Nephron progenitor cell (in vitro differentiated cells): ENCODE data around the gene VPS8.

Experiments
- DNase-seq: peaks from one replicate; pipeline ENCODE4 v3.0.0; 2021
- H3K27ac Mint-ChIP-seq: 2 replicates; pipeline ENCODE4 v1.8.0; 2021; ENCODE audit warnings: mild to moderate bottlenecking, moderate library complexity, mixed read lengths
- H3K27me3 Mint-ChIP-seq: 2 replicates; pipeline ENCODE4 v1.8.0; 2021; ENCODE audit warnings: mild to moderate bottlenecking, low read depth, mixed read lengths; ENCODE audit not compliant: poor library complexity
- H3K36me3 Mint-ChIP-seq: 2 replicates; pipeline ENCODE4 v1.8.0; 2021; ENCODE audit warnings: low read depth, mixed read lengths
- H3K4me1 Mint-ChIP-seq: 2 replicates; pipeline ENCODE4 v1.8.0; 2021; ENCODE audit warnings: mixed read lengths
- H3K4me3 Mint-ChIP-seq: 2 replicates; pipeline ENCODE4 v1.8.0; 2021; ENCODE audit warnings: mild to moderate bottlenecking, moderate library complexity, mixed read lengths
- H3K9me3 Mint-ChIP-seq: 2 replicates; pipeline ENCODE4 v1.8.0; 2021; ENCODE audit warnings: mild to moderate bottlenecking, moderate library complexity, mixed read lengths
- CTCF ChIP-seq: fragments of 200-600 bp; sonication (generic); IDR thresholded peaks from 2 replicates; pipeline ENCODE4 v1.5.0; 2021; ENCODE audit warnings: antibody characterized with exemption

The VPS8 gene

GRCh38 chr3:185082149-185082548 lies 270.2 kb downstream of the VPS8 start:
- peak overlapping the region; percentile 83 for H3K27ac Mint-ChIP-seq
- no peak for TF ChIP-seq CTCF
- H3K4me1 Mint-ChIP-seq = peaks cover 16% of the 10 kb centered on the region
- H3K4me3 Mint-ChIP-seq = no peak overlapping the region
- DNase-seq = no peak
- no peaks in the 10 kb centered on the region for H3K9me3 Mint-ChIP-seq
- H3K27me3 Mint-ChIP-seq = peaks cover 10% of the 10 kb centered on the region
- peaks cover 51% of the 10 kb centered on the region for H3K36me3 Mint-ChIP-seq

- Mint-ChIP-seq H3K4me3 (no peak overlapping the region), H3K9me3 (no peaks in the 10 kb centered on the region), H3K27ac (peak overlapping the region; percentile 60), H3K36me3 (peaks cover 55% of the 10 kb centered on the region), H3K27me3 (peaks cover 14% of the 10 kb centered on the region), H3K4me1 (peaks cover 16% of the 10 kb centered on the region)
- no peak for DNase-seq
- no peak for TF ChIP-seq CTCF
Observed at GRCh38 chr3:185082829-185083228, 270.9 kb downstream of the VPS8 start.

GRCh38 chr3:185084402-185084801 lies 272.4 kb downstream of the VPS8 start:
- no peak for DNase-seq
- Mint-ChIP-seq H3K27me3 (peaks cover 14% of the 10 kb centered on the region), H3K27ac (no peak overlapping the region), H3K4me1 (peaks cover 16% of the 10 kb centered on the region), H3K9me3 (no peaks in the 10 kb centered on the region), H3K4me3 (no peak overlapping the region), H3K36me3 (peaks cover 48% of the 10 kb centered on the region)
- no peak for TF ChIP-seq CTCF

GRCh38 chr3:185084901-185085300 lies 272.9 kb downstream of the VPS8 start:
- peaks cover 16% of the 10 kb centered on the region for H3K4me1 Mint-ChIP-seq
- H3K27ac Mint-ChIP-seq = no peak overlapping the region
- no peak for DNase-seq
- H3K27me3 Mint-ChIP-seq = peaks cover 14% of the 10 kb centered on the region
- no peak for TF ChIP-seq CTCF
- peaks cover 45% of the 10 kb centered on the region for H3K36me3 Mint-ChIP-seq
- no peak overlapping the region for H3K4me3 Mint-ChIP-seq
- no peaks in the 10 kb centered on the region for H3K9me3 Mint-ChIP-seq

- peaks cover 14% of the 10 kb centered on the region for H3K27me3 Mint-ChIP-seq
- no peak overlapping the region for H3K27ac Mint-ChIP-seq
- no peak overlapping the region for H3K4me3 Mint-ChIP-seq
- DNase-seq = no peak
- peaks cover 16% of the 10 kb centered on the region for H3K4me1 Mint-ChIP-seq
- H3K36me3 Mint-ChIP-seq = peaks cover 23% of the 10 kb centered on the region
- H3K9me3 Mint-ChIP-seq = no peaks in the 10 kb centered on the region
- no peak for TF ChIP-seq CTCF
Observed at GRCh38 chr3:185087419-185087818, 275.5 kb downstream of the VPS8 start.

GRCh38 chr3:185089343-185089742 lies 277.4 kb downstream of the VPS8 start:
- H3K4me3 Mint-ChIP-seq = no peak overlapping the region
- no peak for TF ChIP-seq CTCF

More at GRCh38 chr3:185089343-185089742, 277.4 kb downstream of the VPS8 start:
- H3K4me1 Mint-ChIP-seq = peaks cover 14% of the 10 kb centered on the region
- no peaks in the 10 kb centered on the region for H3K9me3 Mint-ChIP-seq
- no peak for DNase-seq
- peaks cover 10% of the 10 kb centered on the region for H3K36me3 Mint-ChIP-seq
- peaks cover 14% of the 10 kb centered on the region for H3K27me3 Mint-ChIP-seq
- no peak overlapping the region for H3K27ac Mint-ChIP-seq
